ENCODE measurements around the gene SMIM30. TPM values are rescaled to one million over a fixed set of nuclear protein-coding genes. Genes with fewer than 3 reads are reported as not detected.
A peak's percentile ranks its signal among the peaks of the same experiment; 100 is the strongest.
"Not testable (repeated sequence)": the region's sequence is repeated elsewhere in the genome, so short reads cannot be mapped to it uniquely, and the experiment has no call there.

Gene SMIM30
- total RNA-seq = 10 to 100 TPM; 30.0 to 30.7 TPM

- Mint-ChIP-seq H3K27ac (peak within 1 kb of the TSS; percentile 94), H3K36me3 (ENCODE audit: insufficient read depth in 2 of 2) (peaks cover 1 to 4% of the 10 kb centered on the region in 2 donors), H3K4me3 (peak within 1 kb of the TSS; percentile 94 to 99), H3K4me1 (ENCODE audit: low read depth) (peaks cover 69% of the 10 kb centered on the region), H3K27me3 (ENCODE audit: low read depth) (no peaks in the 10 kb centered on the region), H3K9me3 (no peaks in the 10 kb centered on the region)
- DNase-seq (peak; percentile 86 to 90), ATAC-seq (replicated peaks in 1 of 2) (peak; percentile 89 to 93)
Observed at GRCh38 chr7:113118074-113118959, at the start of gene SMIM30. SMIM30 (minus strand) TSS chr7:113118554; CDS start chr7:113117578, 976 bp downstream.

GRCh38 chr7:113166176-113166575, 47.8 kb upstream of the SMIM30 start:
- not testable (repeated sequence) for H3K4me1 Mint-ChIP-seq (ENCODE audit: low read depth); H3K9me3 Mint-ChIP-seq

GRCh38 chr7:113161050-113161449, 42.7 kb upstream of the SMIM30 start:
- H3K27me3 Mint-ChIP-seq (ENCODE audit: low read depth) = peaks cover 7% of the 10 kb centered on the region
- no peak overlapping the region for H3K27ac Mint-ChIP-seq
- H3K9me3 Mint-ChIP-seq = no peaks in the 10 kb centered on the region
- DNase-seq (no peak), ATAC-seq (replicated peaks in 1 of 2) (no peak)
- no peaks in the 10 kb centered on the region for H3K36me3 Mint-ChIP-seq (ENCODE audit: insufficient read depth in 2 of 2)
- H3K4me3 Mint-ChIP-seq = no peak overlapping the region
- H3K4me1 Mint-ChIP-seq (ENCODE audit: low read depth) = no peaks in the 10 kb centered on the region

More at GRCh38 chr7:113166176-113166575, 47.8 kb upstream of the SMIM30 start:
- not testable (repeated sequence) for H3K27ac Mint-ChIP-seq; DNase-seq; H3K4me3 Mint-ChIP-seq; H3K36me3 Mint-ChIP-seq (ENCODE audit: insufficient read depth in 2 of 2); ATAC-seq (replicated peaks in 1 of 2)
- peaks cover 31% of the 10 kb centered on the region for H3K27me3 Mint-ChIP-seq (ENCODE audit: low read depth)

- Mint-ChIP-seq H3K9me3 (no peaks in the 10 kb centered on the region), H3K27ac (no peak overlapping the region), H3K36me3 (ENCODE audit: insufficient read depth in 2 of 2) (no peaks in the 10 kb centered on the region), H3K27me3 (ENCODE audit: low read depth) (peaks cover 10% of the 10 kb centered on the region), H3K4me3 (no peak overlapping the region), H3K4me1 (ENCODE audit: low read depth) (no peaks in the 10 kb centered on the region)
- DNase-seq = peak; percentile 6 to 8
- peak in 1 of 2 donors; percentile 51 for ATAC-seq (replicated peaks in 1 of 2)
Observed at GRCh38 chr7:113159746-113160339, 41.5 kb upstream of the SMIM30 start.

- Mint-ChIP-seq H3K27me3 (ENCODE audit: low read depth) (peaks cover 13% of the 10 kb centered on the region), H3K4me1 (ENCODE audit: low read depth) (no peaks in the 10 kb centered on the region), H3K27ac (no peak overlapping the region), H3K36me3 (ENCODE audit: insufficient read depth in 2 of 2) (no peaks in the 10 kb centered on the region), H3K4me3 (no peak overlapping the region), H3K9me3 (no peaks in the 10 kb centered on the region)
- DNase-seq (no peak), ATAC-seq (replicated peaks in 1 of 2) (no peak)
Observed at GRCh38 chr7:113158756-113159155, 40.4 kb upstream of the SMIM30 start.

GRCh38 chr7:113154117-113154516, 35.8 kb upstream of the SMIM30 start:
- Mint-ChIP-seq H3K4me3 (no peak overlapping the region), H3K9me3 (no peaks in the 10 kb centered on the region), H3K36me3 (ENCODE audit: insufficient read depth in 2 of 2) (no peaks in the 10 kb centered on the region), H3K27ac (no peak overlapping the region), H3K27me3 (ENCODE audit: low read depth) (peaks cover 42% of the 10 kb centered on the region), H3K4me1 (ENCODE audit: low read depth) (no peaks in the 10 kb centered on the region)
- ATAC-seq (replicated peaks in 1 of 2) = no peak
- no peak for DNase-seq

GRCh38 chr7:113144817-113145216, 26.5 kb upstream of the SMIM30 start:
- peaks cover 4% of the 10 kb centered on the region for H3K4me1 Mint-ChIP-seq (ENCODE audit: low read depth)
- peak in 1 of 2 donors; percentile 35 for ATAC-seq (replicated peaks in 1 of 2)
- H3K27ac Mint-ChIP-seq = no peak overlapping the region
- no peaks in the 10 kb centered on the region for H3K9me3 Mint-ChIP-seq
- peaks cover 61% of the 10 kb centered on the region for H3K27me3 Mint-ChIP-seq (ENCODE audit: low read depth)
- no peak for DNase-seq
- H3K4me3 Mint-ChIP-seq = no peak overlapping the region
- no peaks in the 10 kb centered on the region for H3K36me3 Mint-ChIP-seq (ENCODE audit: insufficient read depth in 2 of 2)

- Mint-ChIP-seq H3K27me3 (ENCODE audit: low read depth) (peaks cover 59% of the 10 kb centered on the region), H3K27ac (no peak overlapping the region), H3K9me3 (no peaks in the 10 kb centered on the region), H3K4me3 (no peak overlapping the region), H3K4me1 (ENCODE audit: low read depth) (peaks cover 4% of the 10 kb centered on the region), H3K36me3 (ENCODE audit: insufficient read depth in 2 of 2) (no peaks in the 10 kb centered on the region)
- no peak for DNase-seq
- ATAC-seq (replicated peaks in 1 of 2) = no peak
Observed at GRCh38 chr7:113143486-113144257, 25.3 kb upstream of the SMIM30 start.

- Mint-ChIP-seq H3K4me3 (no peak overlapping the region), H3K4me1 (ENCODE audit: low read depth) (peaks cover 4% of the 10 kb centered on the region), H3K27ac (no peak overlapping the region), H3K27me3 (ENCODE audit: low read depth) (peaks cover 52% of the 10 kb centered on the region), H3K36me3 (ENCODE audit: insufficient read depth in 2 of 2) (no peaks in the 10 kb centered on the region), H3K9me3 (no peaks in the 10 kb centered on the region)
- no peak for ATAC-seq (replicated peaks in 1 of 2)
- DNase-seq = no peak
Observed at GRCh38 chr7:113142385-113143119, 24.2 kb upstream of the SMIM30 start.

- Mint-ChIP-seq H3K9me3 (no peaks in the 10 kb centered on the region), H3K36me3 (ENCODE audit: insufficient read depth in 2 of 2) (no peaks in the 10 kb centered on the region), H3K27ac (no peak overlapping the region), H3K4me3 (no peak overlapping the region), H3K4me1 (ENCODE audit: low read depth) (peaks cover 4% of the 10 kb centered on the region), H3K27me3 (ENCODE audit: low read depth) (peaks cover 49% of the 10 kb centered on the region)
- ATAC-seq (replicated peaks in 1 of 2) = no peak
- no peak for DNase-seq
Observed at GRCh38 chr7:113141803-113142202, 23.4 kb upstream of the SMIM30 start.

- Mint-ChIP-seq H3K36me3 (ENCODE audit: insufficient read depth in 2 of 2) (no peaks in the 10 kb centered on the region), H3K27ac (no peak overlapping the region), H3K9me3 (no peaks in the 10 kb centered on the region), H3K4me3 (no peak overlapping the region), H3K4me1 (ENCODE audit: low read depth) (peaks cover 4% of the 10 kb centered on the region), H3K27me3 (ENCODE audit: low read depth) (peaks cover 43% of the 10 kb centered on the region)
- DNase-seq = no peak
- ATAC-seq (replicated peaks in 1 of 2) = no peak
Observed at GRCh38 chr7:113140956-113141355, 22.6 kb upstream of the SMIM30 start.

GRCh38 chr7:113137241-113137640, 18.9 kb upstream of the SMIM30 start:
- Mint-ChIP-seq H3K4me1 (ENCODE audit: low read depth) (no peaks in the 10 kb centered on the region), H3K4me3 (no peak overlapping the region), H3K36me3 (ENCODE audit: insufficient read depth in 2 of 2) (no peaks in the 10 kb centered on the region), H3K27ac (no peak overlapping the region), H3K9me3 (no peaks in the 10 kb centered on the region), H3K27me3 (ENCODE audit: low read depth) (peaks cover 24% of the 10 kb centered on the region)
- ATAC-seq (replicated peaks in 1 of 2) = no peak
- DNase-seq = no peak
